ENCODE data around the gene COL5A2.
A peak's percentile ranks its signal among the peaks of the same experiment; 100 is the strongest.

The COL5A2 gene

GRCh38 chr2:189050165-189050712 lies 129.3 kb downstream of the COL5A2 start:
- Histone ChIP-seq H3K27ac (peak overlapping the region; percentile 30), H3K27me3 (replicated peaks) (no peaks in the 10 kb centered on the region), H3K4me3 (ENCODE audit: low read depth, low read length) (no peak overlapping the region), H3K36me3 (replicated peaks) (peaks cover 78% of the 10 kb centered on the region)
- no peak for DNase-seq
- in situ Hi-C loops (cut with HindIII; ENCODE audit: low pct_ligation_motif_present, low sequenced_read_pairs): no loop called here
- TF ChIP-seq, protein P1, sequence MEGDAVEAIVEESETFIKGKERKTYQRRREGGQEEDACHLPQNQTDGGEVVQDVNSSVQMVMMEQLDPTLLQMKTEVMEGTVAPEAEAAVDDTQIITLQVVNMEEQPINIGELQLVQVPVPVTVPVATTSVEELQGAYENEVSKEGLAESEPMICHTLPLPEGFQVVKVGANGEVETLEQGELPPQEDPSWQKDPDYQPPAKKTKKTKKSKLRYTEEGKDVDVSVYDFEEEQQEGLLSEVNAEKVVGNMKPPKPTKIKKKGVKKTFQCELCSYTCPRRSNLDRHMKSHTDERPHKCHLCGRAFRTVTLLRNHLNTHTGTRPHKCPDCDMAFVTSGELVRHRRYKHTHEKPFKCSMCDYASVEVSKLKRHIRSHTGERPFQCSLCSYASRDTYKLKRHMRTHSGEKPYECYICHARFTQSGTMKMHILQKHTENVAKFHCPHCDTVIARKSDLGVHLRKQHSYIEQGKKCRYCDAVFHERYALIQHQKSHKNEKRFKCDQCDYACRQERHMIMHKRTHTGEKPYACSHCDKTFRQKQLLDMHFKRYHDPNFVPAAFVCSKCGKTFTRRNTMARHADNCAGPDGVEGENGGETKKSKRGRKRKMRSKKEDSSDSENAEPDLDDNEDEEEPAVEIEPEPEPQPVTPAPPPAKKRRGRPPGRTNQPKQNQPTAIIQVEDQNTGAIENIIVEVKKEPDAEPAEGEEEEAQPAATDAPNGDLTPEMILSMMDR (IDR thresholded peaks at IDR 0.05; ENCODE audit: low read depth, low read length, missing control alignments): no peak

- Histone ChIP-seq H3K36me3 (replicated peaks) (peaks cover 76% of the 10 kb centered on the region), H3K27me3 (replicated peaks) (no peaks in the 10 kb centered on the region), H3K27ac (peak overlapping the region; percentile 39), H3K4me3 (ENCODE audit: low read depth, low read length) (no peak overlapping the region)
- in situ Hi-C loops (cut with HindIII; ENCODE audit: low pct_ligation_motif_present, low sequenced_read_pairs): no loop called here
- DNase-seq: no peak
- TF ChIP-seq, protein P1 (IDR thresholded peaks at IDR 0.05; ENCODE audit: low read depth, low read length, missing control alignments): no peak
Observed at GRCh38 chr2:189049709-189050164, 129.8 kb downstream of the COL5A2 start.

DNA sequence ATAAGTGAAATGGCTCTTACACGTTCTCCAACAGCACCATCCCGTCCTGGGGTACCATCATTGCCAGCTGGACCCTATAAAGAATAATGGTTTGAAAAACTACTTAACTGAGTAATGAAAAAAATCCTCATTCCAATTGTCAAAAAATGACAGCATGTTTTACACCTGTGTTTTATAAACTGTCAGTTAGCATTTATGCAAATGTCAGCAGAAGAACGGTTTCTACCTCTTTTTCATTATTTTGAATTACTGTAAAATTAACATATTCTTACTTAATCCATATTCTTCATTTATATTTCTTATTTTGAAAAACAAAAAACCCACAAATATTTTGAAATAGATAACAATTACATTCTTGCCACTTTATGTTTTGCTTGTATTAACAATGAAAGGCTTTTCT lies 131.4 kb downstream of the COL5A2 start:
- Histone ChIP-seq H3K27ac (no peak overlapping the region), H3K4me3 (ENCODE audit: low read depth, low read length) (no peak overlapping the region), H3K36me3 (replicated peaks) (peaks cover 76% of the 10 kb centered on the region), H3K27me3 (replicated peaks) (no peaks in the 10 kb centered on the region)
- TF ChIP-seq, protein P1 (IDR thresholded peaks at IDR 0.05; ENCODE audit: low read depth, low read length, missing control alignments): no peak
- in situ Hi-C loops (cut with HindIII; ENCODE audit: low pct_ligation_motif_present, low sequenced_read_pairs): no loop called here
- no peak for DNase-seq

DNA sequence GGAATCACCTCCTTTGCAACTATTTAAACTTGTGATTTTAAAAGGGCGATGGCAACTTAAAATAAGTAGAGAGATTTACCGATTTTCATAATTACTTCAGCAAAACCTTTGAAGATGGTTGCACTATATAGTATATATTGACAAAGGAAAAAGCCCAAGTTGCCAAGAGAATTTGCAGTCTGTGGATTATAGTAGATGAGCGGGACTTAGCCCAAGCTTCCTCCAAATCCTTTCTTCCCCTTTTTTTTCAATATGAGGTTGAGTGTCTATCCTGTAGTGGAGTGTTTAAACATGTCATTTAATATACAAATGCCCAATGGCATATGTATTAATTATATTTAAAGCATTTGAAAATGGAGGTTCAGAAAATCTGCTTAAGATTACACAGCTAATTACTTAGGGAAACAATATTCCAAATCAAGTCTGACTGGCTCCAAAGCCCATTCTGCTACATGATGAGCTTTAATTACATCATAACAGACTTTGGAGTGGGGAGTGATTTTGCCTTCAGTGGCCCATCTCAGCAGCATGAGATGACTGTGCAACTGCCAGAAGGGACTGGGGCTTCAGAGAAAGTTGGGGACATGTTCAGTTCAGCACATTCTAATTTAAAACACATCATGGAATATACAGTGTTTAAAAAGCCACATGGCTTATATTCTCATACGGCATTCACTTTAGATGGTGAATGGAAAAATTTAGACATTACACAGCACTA lies 132.2 kb downstream of the COL5A2 start:
- Histone ChIP-seq H3K27me3 (replicated peaks) (no peaks in the 10 kb centered on the region), H3K4me3 (ENCODE audit: low read depth, low read length) (no peak overlapping the region), H3K36me3 (replicated peaks) (peaks cover 78% of the 10 kb centered on the region), H3K27ac (no peak overlapping the region)
- TF ChIP-seq, protein P1 (IDR thresholded peaks at IDR 0.05; ENCODE audit: low read depth, low read length, missing control alignments): no peak
- DNase-seq: no peak
- in situ Hi-C loops (cut with HindIII; ENCODE audit: low pct_ligation_motif_present, low sequenced_read_pairs): no loop called here

- in situ Hi-C loops (cut with HindIII; ENCODE audit: low pct_ligation_motif_present, low sequenced_read_pairs): no loop called here
- H3K27ac ChIP-seq: no peak overlapping the region
- H3K27me3 ChIP-seq (replicated peaks): no peaks in the 10 kb centered on the region
- H3K36me3 ChIP-seq (replicated peaks): peaks cover 70% of the 10 kb centered on the region
- no peak overlapping the region for H3K4me3 ChIP-seq (ENCODE audit: low read depth, low read length)
- TF ChIP-seq, protein P1 (IDR thresholded peaks at IDR 0.05; ENCODE audit: low read depth, low read length, missing control alignments): no peak
- no peak for DNase-seq
Observed at GRCh38 chr2:189046320-189046719, 133.2 kb downstream of the COL5A2 start.

All from brain microvascular endothelial cell (primary cell).